SK-N-SH (cell line): ENCODE data around the gene NCLN. TPM values are rescaled to one million over a fixed set of nuclear protein-coding genes. Genes with fewer than 3 reads are reported as not detected.

ENCODE experiments used
- CTCF ChIA-PET: fragments of 300-600, 350-600 bp; formaldehyde crosslinking; extraction: SDS; loops from one replicate; lab custom pipeline; 2021; lab: Yijun Ruan, JAX
- POLR2A ChIA-PET: fragments of 350-600 bp; sonication (Branson Sonifier 250); formaldehyde crosslinking; extraction: SDS; loops from one replicate; lab custom pipeline; 2020; ENCODE audit warnings: antibody characterized with exemption, inconsistent platforms; lab: Yijun Ruan, JAX
- DNase-seq: peaks from one replicate; pipeline ENCODE4 v3.0.0; 2012
- H2AFZ ChIP-seq: fragments of 200-600 bp; sonication (generic); 2 replicates; pipeline ENCODE4 v1.8.1; 2016; ENCODE audit warnings: antibody characterized with exemption, mild to moderate bottlenecking, low read depth
- H3F3A ChIP-seq: fragments of 200-600 bp; sonication (generic); replicated peaks from 2 replicates; pipeline ENCODE3; 2016; ENCODE audit warnings: antibody characterized with exemption, mild to moderate bottlenecking; ENCODE audit not compliant: insufficient read depth
- H3K27ac ChIP-seq, 2 experiments: fragments of 200-500 bp in 1 of 2; fragments of 200-600 bp in 1 of 2; sonication (Bioruptor generic) in 1 of 2; sonication (generic), shearing (Covaris generic) in 1 of 2; 2 replicates each; pipeline versions ENCODE4 v1.5.1 to v1.6.1; 2014 to 2016; ENCODE audit warnings: low read depth in 2 of 2, inconsistent platforms in 1 of 2, low read length in 1 of 2, mild to moderate bottlenecking in 1 of 2, mixed read lengths in 1 of 2
- H3K27me3 ChIP-seq: fragments of 200-600 bp; sonication (generic), shearing (Covaris generic); 2 replicates; pipeline ENCODE4 v1.6.1; 2016; ENCODE audit warnings: mixed run types; ENCODE audit not compliant: insufficient read depth
- H3K36me3 ChIP-seq, 2 experiments: fragments of 200-500 bp in 1 of 2; fragments of 200-600 bp in 1 of 2; sonication (Bioruptor generic) in 1 of 2; sonication (generic) in 1 of 2; replicated peaks in 1 of 2; 2 replicates each; pipeline versions ENCODE3 to v1.5.1; 2014 to 2016; ENCODE audit warnings: low read length in 1 of 2, mild to moderate bottlenecking in 1 of 2; ENCODE audit not compliant: insufficient read depth in 2 of 2, control insufficient read depth in 1 of 2
- H3K4me1 ChIP-seq, 2 experiments: fragments of 200-500 bp in 1 of 2; fragments of 200-600 bp in 1 of 2; sonication (Bioruptor generic) in 1 of 2; sonication (generic), shearing (Covaris generic) in 1 of 2; 2 replicates each; pipeline versions ENCODE4 v1.5.1 to v1.6.1; 2014 to 2016; ENCODE audit warnings: low read depth in 1 of 2, low read length in 1 of 2, mixed run types in 1 of 2; ENCODE audit not compliant: insufficient read depth in 2 of 2, control insufficient read depth in 1 of 2
- H3K4me2 ChIP-seq: fragments of 200-600 bp; sonication (generic), shearing (Covaris generic); 2 replicates; pipeline ENCODE4 v1.6.1; 2017; ENCODE audit warnings: mixed run types
- H3K4me3 ChIP-seq, 2 experiments: fragments of 200-500 bp in 1 of 2; fragments of 200-600 bp in 1 of 2; sonication (Bioruptor generic) in 1 of 2; sonication (generic), shearing (Covaris generic) in 1 of 2; 2 replicates each; pipeline versions ENCODE4 v1.5.1 to v1.8.1; 2014 to 2016; ENCODE audit warnings: low read depth in 2 of 2, inconsistent platforms in 1 of 2, low read length in 1 of 2, mild to moderate bottlenecking in 1 of 2, mixed read lengths in 1 of 2, moderate library complexity in 1 of 2
- H3K79me2 ChIP-seq: fragments of 200-600 bp; sonication (generic); 2 replicates; pipeline ENCODE4 v1.8.1; 2017; ENCODE audit warnings: mild to moderate bottlenecking; ENCODE audit not compliant: insufficient read depth
- H3K9ac ChIP-seq: fragments of 200-600 bp; sonication (generic); 2 replicates; pipeline ENCODE4 v1.6.1; 2017; ENCODE audit warnings: mixed run types
- H3K9me2 ChIP-seq: fragments of 200-600 bp; sonication (generic); 2 replicates; pipeline ENCODE4 v1.6.1; 2017; ENCODE audit warnings: mixed run types
- H3K9me3 ChIP-seq: fragments of 200-600 bp; sonication (generic); 2 replicates; pipeline ENCODE4 v1.6.1; 2017; ENCODE audit warnings: mixed run types, mild to moderate bottlenecking, moderate library complexity
- H4K20me1 ChIP-seq: fragments of 200-600 bp; sonication (generic); 2 replicates; pipeline ENCODE4 v1.6.1; 2017; ENCODE audit warnings: mild to moderate bottlenecking, mixed run types; ENCODE audit not compliant: insufficient read depth
- CHD2 ChIP-seq: fragments of 150-350 bp; IDR thresholded peaks from 2 replicates; pipeline ENCODE4 v1.6.1; 2018; ENCODE audit warnings: low read length; ENCODE audit not compliant: partially characterized antibody
- CTCF ChIP-seq: fragments of 200-600 bp; sonication (generic); IDR thresholded peaks from 2 replicates; pipeline ENCODE4 v1.6.1; 2017; ENCODE audit warnings: antibody characterized with exemption, mild to moderate bottlenecking, moderate library complexity
- EP300 ChIP-seq, 2 experiments: IDR thresholded peaks; 2 replicates each; pipeline versions ENCODE4 v1.4.0 to v1.6.1; 2012; ENCODE audit warnings: borderline replicate concordance in 1 of 2, low read depth in 1 of 2, low read length in 1 of 2
- EZH2phosphoT487 ChIP-seq: fragments of 200-600 bp; sonication (generic); IDR thresholded peaks from 2 replicates; pipeline ENCODE4 v1.6.1; 2017; ENCODE audit warnings: low read depth, mixed run types, mild to moderate bottlenecking, antibody characterized with exemption, moderate library complexity, borderline replicate concordance
- FOXJ3 ChIP-seq: sonication (generic); formaldehyde crosslinking; IDR thresholded peaks from 2 replicates; pipeline ENCODE4 v1.5.1; 2020; ENCODE audit warnings: mild to moderate bottlenecking, missing genetic modification reagents
- FOXM1 ChIP-seq: IDR thresholded peaks from 2 replicates; pipeline ENCODE4 v1.4.0; 2012; ENCODE audit warnings: low read depth, mild to moderate bottlenecking
- IRF3 ChIP-seq: fragments of 150-350 bp; IDR thresholded peaks from 2 replicates; pipeline ENCODE4 v1.6.1; 2016; ENCODE audit warnings: mild to moderate bottlenecking, low read depth, low read length
- JUND ChIP-seq: IDR thresholded peaks from 2 replicates; pipeline ENCODE4 v1.4.0; 2012
- POLR2AphosphoS5 ChIP-seq: IDR thresholded peaks from 2 replicates; pipeline ENCODE4 v1.6.1; 2012; ENCODE audit warnings: low read depth, low read length
- RAD21 ChIP-seq: IDR thresholded peaks from 2 replicates; pipeline ENCODE4 v1.6.1; 2012; ENCODE audit warnings: mild to moderate bottlenecking, low read length
- RCOR1 ChIP-seq: fragments of 150-350 bp; IDR thresholded peaks from 2 replicates; pipeline ENCODE4 v1.6.1; 2017; ENCODE audit warnings: antibody characterized with exemption, low read length
- REST ChIP-seq: IDR thresholded peaks from 2 replicates; pipeline ENCODE4 v1.6.1; 2012; ENCODE audit warnings: mild to moderate bottlenecking, low read depth, low read length, moderate library complexity
- RFX5 ChIP-seq: IDR thresholded peaks from 2 replicates; pipeline ENCODE4 v1.6.1; 2012; ENCODE audit warnings: mild to moderate bottlenecking, improper control_type of control experiment, low read length
- RXRA ChIP-seq: IDR thresholded peaks from 2 replicates; pipeline ENCODE4 v1.4.0; 2012; ENCODE audit warnings: low read depth, mild to moderate bottlenecking, borderline replicate concordance
- SIN3A ChIP-seq: IDR thresholded peaks from 2 replicates; pipeline ENCODE4 v1.6.1; 2012; ENCODE audit warnings: low read depth, mild to moderate bottlenecking, low read length, moderate library complexity, borderline replicate concordance
- TAF1 ChIP-seq: IDR thresholded peaks from 2 replicates; pipeline ENCODE4 v1.6.1; 2012; ENCODE audit warnings: low read depth, mild to moderate bottlenecking, low read length, moderate library complexity, borderline replicate concordance
- USF2 ChIP-seq: fragments of 150-350 bp; IDR thresholded peaks from 2 replicates; pipeline ENCODE4 v1.6.1; 2017; ENCODE audit warnings: antibody characterized with exemption, low read length, low read depth, borderline replicate concordance
- YY1 ChIP-seq: IDR thresholded peaks from 2 replicates; pipeline ENCODE4 v1.4.0; 2012; ENCODE audit warnings: low read depth, mild to moderate bottlenecking
- ZBTB33 ChIP-seq: IDR thresholded peaks from 2 replicates; pipeline ENCODE4 v1.4.0; 2012; ENCODE audit warnings: low read depth, borderline replicate concordance
- WGBS: methylation state at CpG from one replicate; pipeline ENCODE4 v1.1.6; 2017; ENCODE audit warnings: low lambda C conversion rate; 5-methylcytosine and 5-hydroxymethylcytosine counted together
- polyA plus RNA-seq, 3 experiments: library from polyadenylated mRNA; depleted of rRNA; stranded (reverse); fragments of >200 nt; gene quantifications; 2 replicates each; pipeline ENCODE4 v1.2.3, GENCODE V29; 2012

Gene NCLN
- polyA plus RNA-seq, 1 of the 3 experiments (the other 2 are of a cell fraction): 69.0 TPM

GRCh38 chr19:3148503-3148902 is 37.2 kb upstream of the NCLN start:
- H2AFZ ChIP-seq: no peak overlapping the region
- no peaks in the 10 kb centered on the region for H3K27me3 ChIP-seq
- DNase-seq: no peak
- WGBS: 91% methylated on average over 6 of the region's 20 CpGs
- no peaks in the 10 kb centered on the region for H3K36me3 ChIP-seq
- no peak overlapping the region for H3K9ac ChIP-seq
- H3F3A ChIP-seq: no peaks in the 10 kb centered on the region
- no peaks in the 10 kb centered on the region for H4K20me1 ChIP-seq
- H3K4me3 ChIP-seq: no peak overlapping the region
- H3K27ac ChIP-seq: no peak overlapping the region
- no peaks in the 10 kb centered on the region for H3K9me3 ChIP-seq
- TF ChIP-seq YY1: no peak
- no peak for TF ChIP-seq FOXM1
- TF ChIP-seq EZH2phosphoT487: no peak
- TF ChIP-seq POLR2AphosphoS5: no peak
- no peak for TF ChIP-seq RAD21
- TF ChIP-seq RFX5: no peak
- TF ChIP-seq ZBTB33: no peak
- no peak for TF ChIP-seq SIN3A
- no peak for TF ChIP-seq CTCF
- no peak for TF ChIP-seq TAF1
- no peak for TF ChIP-seq JUND
- TF ChIP-seq USF2: no peak
- TF ChIP-seq RXRA: no peak
- TF ChIP-seq IRF3: no peak
- no peak for TF ChIP-seq FOXJ3 (CRISPR knock-in tag)
- no peak for TF ChIP-seq CHD2
- no peak for TF ChIP-seq REST
- no peak for TF ChIP-seq RCOR1
- no peak for TF ChIP-seq EP300 (IDR thresholded peaks at IDR 0.05; ENCODE audit: borderline replicate concordance in 1 of 2, low read depth in 1 of 2, low read length in 1 of 2)
- no peaks in the 10 kb centered on the region for H3K9me2 ChIP-seq
- H3K79me2 ChIP-seq: no peaks in the 10 kb centered on the region
- H3K4me1 ChIP-seq: no peaks in the 10 kb centered on the region
- no peak overlapping the region for H3K4me2 ChIP-seq
- CTCF ChIA-PET: no interaction called here
- POLR2A ChIA-PET: no interaction called here
